Peyer's patch (tissue), 4 donors: ENCODE data around the gene KRTAP3-3.

ENCODE experiments used
- POLR2A ChIP-seq, 2 donors: fragments of 450-650 bp; IDR thresholded peaks; one replicate each; pipeline ENCODE4 v1.5.1; 2017; ENCODE audit warnings: antibody characterized with exemption in 2 of 2, mild to moderate bottlenecking in 2 of 2, moderate library complexity in 2 of 2
- TF ChIP-seq, protein P1 (sequence below), 6 experiments: fragments of 450-650 bp in 4 of 6; fragments of 200-600 bp in 2 of 6; sonication (generic) in 1 of 6; IDR thresholded peaks; one replicate each; pipeline ENCODE4 v1.5.1; 2017 to 2019; ENCODE audit warnings: antibody characterized with exemption in 6 of 6, mild to moderate bottlenecking in 3 of 6, moderate library complexity in 1 of 6

- TF ChIP-seq POLR2A (IDR thresholded peaks at IDR 0.05), result no peak
- TF ChIP-seq, protein P1, sequence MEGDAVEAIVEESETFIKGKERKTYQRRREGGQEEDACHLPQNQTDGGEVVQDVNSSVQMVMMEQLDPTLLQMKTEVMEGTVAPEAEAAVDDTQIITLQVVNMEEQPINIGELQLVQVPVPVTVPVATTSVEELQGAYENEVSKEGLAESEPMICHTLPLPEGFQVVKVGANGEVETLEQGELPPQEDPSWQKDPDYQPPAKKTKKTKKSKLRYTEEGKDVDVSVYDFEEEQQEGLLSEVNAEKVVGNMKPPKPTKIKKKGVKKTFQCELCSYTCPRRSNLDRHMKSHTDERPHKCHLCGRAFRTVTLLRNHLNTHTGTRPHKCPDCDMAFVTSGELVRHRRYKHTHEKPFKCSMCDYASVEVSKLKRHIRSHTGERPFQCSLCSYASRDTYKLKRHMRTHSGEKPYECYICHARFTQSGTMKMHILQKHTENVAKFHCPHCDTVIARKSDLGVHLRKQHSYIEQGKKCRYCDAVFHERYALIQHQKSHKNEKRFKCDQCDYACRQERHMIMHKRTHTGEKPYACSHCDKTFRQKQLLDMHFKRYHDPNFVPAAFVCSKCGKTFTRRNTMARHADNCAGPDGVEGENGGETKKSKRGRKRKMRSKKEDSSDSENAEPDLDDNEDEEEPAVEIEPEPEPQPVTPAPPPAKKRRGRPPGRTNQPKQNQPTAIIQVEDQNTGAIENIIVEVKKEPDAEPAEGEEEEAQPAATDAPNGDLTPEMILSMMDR (IDR thresholded peaks at IDR 0.05), result no peak
These were observed 49.0 kb upstream of the KRTAP3-3 start for GRCh38 chr17:41042953-41043352.
